Chondrocyte (in vitro differentiated cells): ENCODE results near the gene TESMIN. TPM values are rescaled to one million over a fixed set of nuclear protein-coding genes. Genes with fewer than 3 reads are reported as not detected.

Experiments
- DNase-seq: peaks from one replicate; pipeline ENCODE4 v3.0.0; 2021; ENCODE audit warnings: mixed read lengths, low spot score
- H3K27ac Mint-ChIP-seq: one replicate; pipeline ENCODE4 v1.8.0; 2021; ENCODE audit warnings: mild to moderate bottlenecking, moderate library complexity, mixed read lengths; ENCODE audit not compliant: unreplicated experiment
- H3K27me3 Mint-ChIP-seq: 2 replicates; pipeline ENCODE4 v1.8.0; 2021; ENCODE audit warnings: low read depth, mixed read lengths
- H3K36me3 Mint-ChIP-seq: 2 replicates; pipeline ENCODE4 v1.8.0; 2021; ENCODE audit warnings: low read depth, mixed read lengths
- H3K4me1 Mint-ChIP-seq: 2 replicates; pipeline ENCODE4 v1.8.0; 2021; ENCODE audit warnings: low read depth, mild to moderate bottlenecking, mixed read lengths
- H3K4me3 Mint-ChIP-seq: one replicate; pipeline ENCODE4 v1.8.0; 2021; ENCODE audit warnings: mild to moderate bottlenecking, moderate library complexity, mixed read lengths; ENCODE audit not compliant: unreplicated experiment
- H3K9me3 Mint-ChIP-seq: 2 replicates; pipeline ENCODE4 v1.8.0; 2021; ENCODE audit warnings: low read depth, mixed read lengths
- total RNA-seq: library from RNA; stranded (reverse); gene quantifications from 3 replicates; pipeline ENCODE4 v1.2.1, GENCODE V29; 2021
- TF ChIP-seq, protein P1 (sequence below): fragments of 200-600 bp; sonication (generic); IDR thresholded peaks from 2 replicates; pipeline ENCODE4 v1.5.0; 2021; ENCODE audit warnings: antibody characterized with exemption, mild to moderate bottlenecking, moderate library complexity

The TESMIN gene
- total RNA-seq, 1 donor from 2014 or later, result 0.37 TPM

- peaks cover 16% of the 10 kb centered on the region for H3K4me1 Mint-ChIP-seq
- no peak overlapping the region for H3K27ac Mint-ChIP-seq
- TF ChIP-seq, protein P1, sequence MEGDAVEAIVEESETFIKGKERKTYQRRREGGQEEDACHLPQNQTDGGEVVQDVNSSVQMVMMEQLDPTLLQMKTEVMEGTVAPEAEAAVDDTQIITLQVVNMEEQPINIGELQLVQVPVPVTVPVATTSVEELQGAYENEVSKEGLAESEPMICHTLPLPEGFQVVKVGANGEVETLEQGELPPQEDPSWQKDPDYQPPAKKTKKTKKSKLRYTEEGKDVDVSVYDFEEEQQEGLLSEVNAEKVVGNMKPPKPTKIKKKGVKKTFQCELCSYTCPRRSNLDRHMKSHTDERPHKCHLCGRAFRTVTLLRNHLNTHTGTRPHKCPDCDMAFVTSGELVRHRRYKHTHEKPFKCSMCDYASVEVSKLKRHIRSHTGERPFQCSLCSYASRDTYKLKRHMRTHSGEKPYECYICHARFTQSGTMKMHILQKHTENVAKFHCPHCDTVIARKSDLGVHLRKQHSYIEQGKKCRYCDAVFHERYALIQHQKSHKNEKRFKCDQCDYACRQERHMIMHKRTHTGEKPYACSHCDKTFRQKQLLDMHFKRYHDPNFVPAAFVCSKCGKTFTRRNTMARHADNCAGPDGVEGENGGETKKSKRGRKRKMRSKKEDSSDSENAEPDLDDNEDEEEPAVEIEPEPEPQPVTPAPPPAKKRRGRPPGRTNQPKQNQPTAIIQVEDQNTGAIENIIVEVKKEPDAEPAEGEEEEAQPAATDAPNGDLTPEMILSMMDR, result no peak
- H3K36me3 Mint-ChIP-seq, result peaks cover 4% of the 10 kb centered on the region
- peaks cover 7% of the 10 kb centered on the region for H3K9me3 Mint-ChIP-seq
- peaks cover 37% of the 10 kb centered on the region for H3K27me3 Mint-ChIP-seq
- DNase-seq, result no peak
- H3K4me3 Mint-ChIP-seq, result no peak overlapping the region
Observed at GRCh38 chr11:68658097-68658496, 93.2 kb downstream of the TESMIN start.

Other genes starting within 250 kb of the TESMIN start
- gene GAL, start 67.0 kb downstream of the TESMIN start, total RNA-seq, result 0.74 to 1.9 TPM (median 0.90 TPM) in 3 replicates
- 58.0 to 83.0 TPM (median 58.8 TPM) in 3 replicates for gene CPT1A, start 90.4 kb upstream of the TESMIN start, total RNA-seq
- 31.5 to 41.4 TPM (median 36.9 TPM) in 3 replicates for gene MRPL21, start 152.3 kb upstream of the TESMIN start, total RNA-seq
- 17.4 to 21.4 TPM (median 18.1 TPM) in 3 replicates for gene IGHMBP2, start 152.4 kb upstream of the TESMIN start, total RNA-seq
- not detected in 3 replicates for gene MRGPRD, start 229.5 kb upstream of the TESMIN start, total RNA-seq